ENCODE results near the gene SLC9A4.

DNA sequence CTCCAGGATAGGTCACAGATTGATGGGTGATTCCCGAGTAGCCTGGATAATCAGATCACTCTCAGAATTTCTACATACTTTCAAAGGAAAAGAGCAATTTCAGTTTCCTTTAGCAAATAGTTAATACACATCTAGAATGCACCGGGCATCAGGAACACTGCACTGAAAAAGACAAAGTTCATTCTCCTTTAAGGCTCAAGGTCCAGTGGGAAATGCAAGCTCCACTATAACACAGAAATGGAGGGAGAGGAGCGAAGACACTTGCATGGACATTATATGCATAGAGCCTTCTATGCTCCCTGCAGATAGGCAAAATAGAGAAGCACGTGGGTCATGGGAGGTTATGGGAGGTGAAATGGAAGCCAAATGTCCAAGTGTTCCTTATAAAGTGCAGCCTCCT lies 49.1 kb downstream of the SLC9A4 start:
- TF ChIP-seq POLR2A (IDR thresholded peaks at IDR 0.05; ENCODE audit: low read depth, low read length) (no peak), JUN (IDR thresholded peaks at IDR 0.05; ENCODE audit: borderline replicate concordance, insufficient read depth, insufficient read length, low read depth) (no peak), EZH2 (IDR thresholded peaks at IDR 0.05; ENCODE audit: borderline replicate concordance, low read depth, low read length, severe bottlenecking) (no peak), MAX (IDR thresholded peaks at IDR 0.05; ENCODE audit: insufficient read depth, insufficient read length) (no peak), FOS (IDR thresholded peaks at IDR 0.05; ENCODE audit: borderline replicate concordance, insufficient read depth, low read length) (no peak)
- TF ChIP-seq, protein P1, sequence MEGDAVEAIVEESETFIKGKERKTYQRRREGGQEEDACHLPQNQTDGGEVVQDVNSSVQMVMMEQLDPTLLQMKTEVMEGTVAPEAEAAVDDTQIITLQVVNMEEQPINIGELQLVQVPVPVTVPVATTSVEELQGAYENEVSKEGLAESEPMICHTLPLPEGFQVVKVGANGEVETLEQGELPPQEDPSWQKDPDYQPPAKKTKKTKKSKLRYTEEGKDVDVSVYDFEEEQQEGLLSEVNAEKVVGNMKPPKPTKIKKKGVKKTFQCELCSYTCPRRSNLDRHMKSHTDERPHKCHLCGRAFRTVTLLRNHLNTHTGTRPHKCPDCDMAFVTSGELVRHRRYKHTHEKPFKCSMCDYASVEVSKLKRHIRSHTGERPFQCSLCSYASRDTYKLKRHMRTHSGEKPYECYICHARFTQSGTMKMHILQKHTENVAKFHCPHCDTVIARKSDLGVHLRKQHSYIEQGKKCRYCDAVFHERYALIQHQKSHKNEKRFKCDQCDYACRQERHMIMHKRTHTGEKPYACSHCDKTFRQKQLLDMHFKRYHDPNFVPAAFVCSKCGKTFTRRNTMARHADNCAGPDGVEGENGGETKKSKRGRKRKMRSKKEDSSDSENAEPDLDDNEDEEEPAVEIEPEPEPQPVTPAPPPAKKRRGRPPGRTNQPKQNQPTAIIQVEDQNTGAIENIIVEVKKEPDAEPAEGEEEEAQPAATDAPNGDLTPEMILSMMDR (IDR thresholded peaks at IDR 0.05; ENCODE audit: extremely low read depth in 1 of 2, insufficient read depth in 1 of 2, low read depth in 1 of 2, low read length in 2 of 2), result no peak

Data from endothelial cell of umbilical vein (primary cell).